Urinary bladder (tissue), 4 donors: Measurements from ENCODE around the gene POLR1C. TPM values are rescaled to one million over a fixed set of nuclear protein-coding genes. Genes with fewer than 3 reads are reported as not detected.
"Not testable (repeated sequence)": the region's sequence is repeated elsewhere in the genome, so short reads cannot be mapped to it uniquely, and the experiment has no call there.

Source experiments
- DNase-seq: peaks from one replicate; pipeline ENCODE4 v3.0.0-alpha.2; 2015; ENCODE audit errors: extremely low spot score
- H3K27ac ChIP-seq: one replicate; pipeline ENCODE4 v1.5.1; 2013; ENCODE audit warnings: low read depth, mild to moderate bottlenecking, moderate library complexity
- H3K36me3 ChIP-seq: one replicate; pipeline ENCODE4 v1.6.1; 2013; ENCODE audit warnings: mild to moderate bottlenecking, moderate library complexity; ENCODE audit not compliant: insufficient read depth
- H3K4me1 ChIP-seq: one replicate; pipeline ENCODE4 v1.6.1; 2013; ENCODE audit warnings: mild to moderate bottlenecking, moderate library complexity; ENCODE audit not compliant: insufficient read depth
- H3K4me3 ChIP-seq: one replicate; pipeline ENCODE4 v1.5.1; 2013; ENCODE audit warnings: low read depth, low read length
- WGBS: extraction: QIAGEN DNeasy Blood & Tissue Kit; methylation state at CpG from one replicate; pipeline ENCODE4 v1.1.7; 2013; 5-methylcytosine and 5-hydroxymethylcytosine counted together
- polyA plus RNA-seq: library from polyadenylated mRNA; stranded (reverse); fragments of 200-250 nt; gene quantifications from one replicate; pipeline ENCODE4 v1.2.3, GENCODE V29; 2013
- total RNA-seq: library from RNA; depleted of rRNA; stranded (reverse); fragments of >200 nt; gene quantifications from one replicate; pipeline ENCODE4 v1.2.3, GENCODE V29; 2014
- donor health status: healthy with polysubstance abuse.
- donor health status: healthy.

Gene POLR1C
- total RNA-seq (29.4 TPM), polyA plus RNA-seq (36.9 TPM)

GRCh38 chr6:43516697-43517504, at the start of gene POLR1C, which contains the start of gene YIPF3:
Gene POLR1C, plus strand, starts transcription at chr6:43517089. Its CDS starts 21 bp downstream, at chr6:43517110.
Gene YIPF3, minus strand, starts transcription at chr6:43516926. Its CDS starts 119 bp downstream, at chr6:43516807.
- Histone ChIP-seq H3K27ac (peak within 1 kb of the TSS; percentile 70), H3K4me3 (peak within 1 kb of the TSS; percentile 82), H3K4me1 (no peaks in the 10 kb centered on the region), H3K36me3 (peaks cover 11% of the 10 kb centered on the region)
- peak; percentile 98 for DNase-seq
- under 1% methylated on average over 57 of the region's 57 CpGs for WGBS

- H3K4me1 ChIP-seq, H3K27ac ChIP-seq, H3K36me3 ChIP-seq, DNase-seq, H3K4me3 ChIP-seq: not testable (repeated sequence)
- 58% methylated on average over 5 of the region's 5 CpGs for WGBS
These were observed 49.6 kb upstream of the POLR1C start for GRCh38 chr6:43467265-43467664.

- no peaks in the 10 kb centered on the region for H3K36me3 ChIP-seq
- 75% methylated on average over 4 of the region's 4 CpGs for WGBS
- DNase-seq = no peak
- no peak overlapping the region for H3K27ac ChIP-seq
- H3K4me3 ChIP-seq = no peak overlapping the region
- H3K4me1 ChIP-seq = no peaks in the 10 kb centered on the region
These were observed 49.1 kb upstream of the POLR1C start for GRCh38 chr6:43467752-43468151.

- no peaks in the 10 kb centered on the region for H3K4me1 ChIP-seq
- WGBS = 72% methylated on average over 4 of the region's 4 CpGs
These were observed 48.6 kb upstream of the POLR1C start for GRCh38 chr6:43468240-43468639.

GRCh38 chr6:43468748-43469681, 47.9 kb upstream of the POLR1C start:
- no peak for DNase-seq
- WGBS = 64% methylated on average over 13 of the region's 13 CpGs
- H3K27ac ChIP-seq = no peak overlapping the region

More at GRCh38 chr6:43468240-43468639, 48.6 kb upstream of the POLR1C start:
- H3K4me3 ChIP-seq = no peak overlapping the region
- H3K27ac ChIP-seq = no peak overlapping the region
- no peaks in the 10 kb centered on the region for H3K36me3 ChIP-seq
- no peak for DNase-seq

GRCh38 chr6:43469947-43470346, 46.9 kb upstream of the POLR1C start:
- 88% methylated on average over 7 of the region's 7 CpGs for WGBS
- no peaks in the 10 kb centered on the region for H3K36me3 ChIP-seq
- DNase-seq = no peak
- no peak overlapping the region for H3K27ac ChIP-seq
- no peak overlapping the region for H3K4me3 ChIP-seq
- no peaks in the 10 kb centered on the region for H3K4me1 ChIP-seq

More at GRCh38 chr6:43468748-43469681, 47.9 kb upstream of the POLR1C start:
- H3K36me3 ChIP-seq = no peaks in the 10 kb centered on the region
- H3K4me3 ChIP-seq = no peak overlapping the region
- no peaks in the 10 kb centered on the region for H3K4me1 ChIP-seq

GRCh38 chr6:43471399-43471798, 45.5 kb upstream of the POLR1C start:
- Histone ChIP-seq H3K4me1 (no peaks in the 10 kb centered on the region), H3K4me3 (no peak overlapping the region), H3K36me3 (no peaks in the 10 kb centered on the region), H3K27ac (no peak overlapping the region)
- 69% methylated on average over 1 of the region's 1 CpG for WGBS
- DNase-seq = no peak

- no peak for DNase-seq
- H3K36me3 ChIP-seq = no peaks in the 10 kb centered on the region
- H3K27ac ChIP-seq = no peak overlapping the region
- 97% methylated on average over 4 of the region's 4 CpGs for WGBS
- no peak overlapping the region for H3K4me3 ChIP-seq
- no peaks in the 10 kb centered on the region for H3K4me1 ChIP-seq
These were observed 44.4 kb upstream of the POLR1C start for GRCh38 chr6:43472515-43472914.

- H3K36me3 ChIP-seq = no peaks in the 10 kb centered on the region
- H3K4me3 ChIP-seq = no peak overlapping the region
- no peak for DNase-seq
- H3K27ac ChIP-seq = no peak overlapping the region
- 79% methylated on average over 6 of the region's 6 CpGs for WGBS
- H3K4me1 ChIP-seq = no peaks in the 10 kb centered on the region
These were observed 41.4 kb upstream of the POLR1C start for GRCh38 chr6:43475516-43475915.

GRCh38 chr6:43476746-43477145, 40.1 kb upstream of the POLR1C start:
- peak overlapping the region; percentile 93 for H3K4me3 ChIP-seq
- WGBS = 27% methylated on average over 2 of the region's 2 CpGs
- no peaks in the 10 kb centered on the region for H3K36me3 ChIP-seq
- no peaks in the 10 kb centered on the region for H3K4me1 ChIP-seq
- no peak for DNase-seq
- H3K27ac ChIP-seq = no peak overlapping the region

- DNase-seq = peak; percentile 75
- Histone ChIP-seq H3K4me1 (no peaks in the 10 kb centered on the region), H3K36me3 (no peaks in the 10 kb centered on the region), H3K27ac (peak within 1 kb of the TSS; percentile 61), H3K4me3 (peak within 1 kb of the TSS; percentile 93)
- 1% methylated on average over 34 of the region's 34 CpGs for WGBS
These were observed 39.5 kb upstream of the POLR1C start, which contains the start of gene TJAP1 for GRCh38 chr6:43477235-43478007. Gene TJAP1, plus strand, starts transcription at chr6:43477570. Its CDS starts 21,432 bp downstream, at chr6:43499002.

- peak overlapping the region; percentile 93 for H3K4me3 ChIP-seq
- 20% methylated on average over 3 of the region's 3 CpGs for WGBS
- peak overlapping the region; percentile 61 for H3K27ac ChIP-seq
- no peaks in the 10 kb centered on the region for H3K36me3 ChIP-seq
- no peaks in the 10 kb centered on the region for H3K4me1 ChIP-seq
- DNase-seq = no peak
These were observed 38.9 kb upstream of the POLR1C start for GRCh38 chr6:43478008-43478372.

GRCh38 chr6:43481075-43481474, 35.8 kb upstream of the POLR1C start:
- H3K4me1 ChIP-seq = no peaks in the 10 kb centered on the region
- H3K27ac ChIP-seq = no peak overlapping the region
- H3K4me3 ChIP-seq = no peak overlapping the region
- DNase-seq = no peak
- H3K36me3 ChIP-seq = no peaks in the 10 kb centered on the region
- WGBS = 85% methylated on average over 2 of the region's 2 CpGs
